ENCODE data around the gene MCRS1. TPM values are rescaled to one million over a fixed set of nuclear protein-coding genes. Genes with fewer than 3 reads are reported as not detected.
A peak's percentile ranks its signal among the peaks of the same experiment; 100 is the strongest.

The MCRS1 gene
- total and polyA plus RNA-seq, 10 of the 15 experiments (the other 5 are each of a cell fraction or from before 2014, with no cell fraction given): 34.3 to 82.8 (median 57.6) TPM

DNA sequence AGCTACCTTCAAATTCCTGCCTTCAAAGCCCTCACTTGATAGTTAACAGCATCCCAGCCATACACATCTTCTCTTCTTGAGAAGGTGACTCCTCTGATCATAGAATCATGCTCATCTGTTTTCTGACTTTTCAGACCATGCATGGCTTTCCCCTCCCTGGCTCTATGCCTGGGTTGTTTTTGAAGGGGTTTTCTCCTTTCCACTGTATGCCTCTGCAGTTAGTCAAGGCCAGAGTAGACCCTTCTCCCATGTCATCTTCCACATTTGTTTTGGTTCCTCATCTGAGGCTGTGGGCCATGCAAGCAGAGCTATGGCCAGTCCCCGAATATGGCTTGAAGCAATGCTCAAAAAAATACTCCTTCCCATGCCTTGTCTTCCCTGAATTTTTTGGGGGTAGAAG lies 14.3 kb upstream of the MCRS1 start:
- Histone ChIP-seq H4K20me1 (ENCODE audit: control insufficient read depth, insufficient read depth) (no peaks in the 10 kb centered on the region), H3K4me2 (ENCODE audit: control insufficient read depth, insufficient read depth) (no peak overlapping the region; the same call in 1 of the 2 replicates), H3K27me3 (replicated peaks in 1 of 2; ENCODE audit: control insufficient read depth in 2 of 2, insufficient read depth in 2 of 2, low read length in 1 of 2) (no peaks in the 10 kb centered on the region), H3K9me3 (replicated peaks; ENCODE audit: control insufficient read depth, insufficient read depth, low read length) (no peaks in the 10 kb centered on the region), H3K27ac (ENCODE audit: control insufficient read depth, insufficient read depth) (peak overlapping the region; percentile 41), H3K36me3 (ENCODE audit: control insufficient read depth in 2 of 2, insufficient read depth in 2 of 2, low read length in 1 of 2) (peaks cover 0 to 3% of the 10 kb centered on the region in 2 experiments; a peak in 3 of 4 replicates), H3K9ac (ENCODE audit: control insufficient read depth, insufficient read depth, low read length) (no peak overlapping the region), H3K79me2 (ENCODE audit: control insufficient read depth, insufficient read depth, low read length) (no peaks in the 10 kb centered on the region), H2AFZ (ENCODE audit: control insufficient read depth, low read depth, low read length) (no peak overlapping the region), H3K4me3 (no peak overlapping the region), H3K4me1 (ENCODE audit: control insufficient read depth, insufficient read depth, low read length) (peaks cover 17% of the 10 kb centered on the region)
- ATAC-seq (peak; percentile 59), FAIRE-seq (peak; percentile 7), DNase-seq (ENCODE audit: low read depth, low spot score) (no peak)
- ChIA-PET SMC1A (ENCODE audit: uncharacterized antibody, unreplicated experiment) (interaction anchor here (1.0 to 6.1 kb wide), 11 partner anchors 11 to 224 kb away, joined by 3 to 63 read pairs (median 5); partner anchors contain the start of gene PRPF40B), POLR2A (interaction anchor here (0.6 to 3.1 kb wide), 6 partner anchors 11 to 224 kb away, joined by 4 to 13 read pairs (median 4); partner anchors contain the start of gene PRPF40B), CTCF (interaction anchor here (1.0 to 8.7 kb wide), 20 partner anchors 11 to 293 kb away, joined by 3 to 145 read pairs (median 7); partner anchors contain the start of genes PRPF40B and SPATS2), RAD21 (ENCODE audit: unreplicated experiment) (interaction anchor here (0.5 to 5.9 kb wide), 11 partner anchors 28 to 234 kb away, joined by 3 to 55 read pairs (median 4); partner anchors contain the start of genes PRPF40B, SPATS2 and TMBIM6)
- 0% methylated on average over 1 of the region's 1 CpG for WGBS (ENCODE audit: insufficient coverage, insufficient replicate concordance, low lambda C conversion rate, missing lambda C conversion rate)
- intact Hi-C loops (cut with micrococcal nuclease; ENCODE audit: unreplicated experiment) (no loop called here), in situ Hi-C loops (cut with MboI) (no loop called here)
- no TSS peak for BruUV-seq (replicated peaks)
- TF ChIP-seq TARDBP (IDR thresholded peaks at IDR 0.05; ENCODE audit: borderline replicate concordance) (no peak), MTA2 (IDR thresholded peaks at IDR 0.05; ENCODE audit: low read depth) (no peak), SRF (IDR thresholded peaks at IDR 0.05; ENCODE audit: low read depth in 2 of 2, low read length in 2 of 2) (0 out of 4 replicates have a peak, but pooled peaks of 1 of the 2 experiments have one; percentile 29), TCF7 (IDR thresholded peaks at IDR 0.05; ENCODE audit: borderline replicate concordance) (no peak)
- TF ChIP-seq, protein P1, sequence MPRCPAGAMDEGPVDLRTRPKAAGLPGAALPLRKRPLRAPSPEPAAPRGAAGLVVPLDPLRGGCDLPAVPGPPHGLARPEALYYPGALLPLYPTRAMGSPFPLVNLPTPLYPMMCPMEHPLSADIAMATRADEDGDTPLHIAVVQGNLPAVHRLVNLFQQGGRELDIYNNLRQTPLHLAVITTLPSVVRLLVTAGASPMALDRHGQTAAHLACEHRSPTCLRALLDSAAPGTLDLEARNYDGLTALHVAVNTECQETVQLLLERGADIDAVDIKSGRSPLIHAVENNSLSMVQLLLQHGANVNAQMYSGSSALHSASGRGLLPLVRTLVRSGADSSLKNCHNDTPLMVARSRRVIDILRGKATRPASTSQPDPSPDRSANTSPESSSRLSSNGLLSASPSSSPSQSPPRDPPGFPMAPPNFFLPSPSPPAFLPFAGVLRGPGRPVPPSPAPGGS (IDR thresholded peaks at IDR 0.05; ENCODE audit: borderline replicate concordance, insufficient read depth, low read depth, low read length, poor library complexity, severe bottlenecking): no peak

All from GM12878 (cell line).